Motor neuron (in vitro differentiated cells): ENCODE measurements around the gene PTPN14. TPM values are rescaled to one million over a fixed set of nuclear protein-coding genes. Genes with fewer than 3 reads are reported as not detected.
A peak's percentile ranks its signal among the peaks of the same experiment; 100 is the strongest.

Experiments used
- ATAC-seq, 8 experiments: fragments of 200-7000 bp; cut with Tn5 transposase; replicated peaks in 6 of 8; 2 replicates each; pipeline ENCODE4 v1.8.0; 2021; ENCODE audit warnings: mild to moderate bottlenecking in 8 of 8, moderate library complexity in 8 of 8
- H3K27ac ChIP-seq, 2 donors: fragments of 250-450 bp; sonication (Bioruptor Pico); 2 replicates each; pipeline ENCODE4 v1.9.0; 2021; ENCODE audit warnings: antibody characterized with exemption in 2 of 2, mild to moderate bottlenecking in 2 of 2, moderate library complexity in 1 of 2
- H3K4me1 ChIP-seq, 2 donors: fragments of 250-450 bp; sonication (Bioruptor Pico); replicated peaks in 1 of 2; 2 replicates each; pipeline ENCODE4 v1.6.1; 2021; ENCODE audit warnings: antibody characterized with exemption in 2 of 2, mild to moderate bottlenecking in 2 of 2, moderate library complexity in 1 of 2
- H3K4me3 ChIP-seq, 5 donors: fragments of 250-450 bp; sonication (Bioruptor Pico); 2 replicates each; pipeline ENCODE4 v1.9.0; 2021; ENCODE audit warnings: antibody characterized with exemption in 5 of 5, mild to moderate bottlenecking in 5 of 5, moderate library complexity in 4 of 5
- WGBS, 10 experiments: fragments of 450-650 bp; shearing (Covaris generic); methylation state at CpG; one replicate each; pipeline ENCODE4 v1.0.0; 2022; 5-methylcytosine and 5-hydroxymethylcytosine counted together
- in situ Hi-C, 9 experiments: fragments of 400-800 bp; cut with MboI; loops; one replicate each; pipeline ENCODE4 v1.15.0; 2021; ENCODE audit warnings: low sequenced_read_pairs in 9 of 9, low pct_unique_long_range_greater_than_20kb in 2 of 9; ENCODE audit not compliant: unreplicated experiment in 9 of 9
- total RNA-seq, 8 experiments: library from RNA; unstranded; fragments of 300-600 nt; gene quantifications; 2 replicates each; pipeline versions ENCODE4 v1.2.3 to v1.2.4, GENCODE V29; 2022

PTPN14 gene
- total RNA-seq, 8 experiments from 2014 or later = 1.4 to 43.4 (median 5.5) TPM

DNA sequence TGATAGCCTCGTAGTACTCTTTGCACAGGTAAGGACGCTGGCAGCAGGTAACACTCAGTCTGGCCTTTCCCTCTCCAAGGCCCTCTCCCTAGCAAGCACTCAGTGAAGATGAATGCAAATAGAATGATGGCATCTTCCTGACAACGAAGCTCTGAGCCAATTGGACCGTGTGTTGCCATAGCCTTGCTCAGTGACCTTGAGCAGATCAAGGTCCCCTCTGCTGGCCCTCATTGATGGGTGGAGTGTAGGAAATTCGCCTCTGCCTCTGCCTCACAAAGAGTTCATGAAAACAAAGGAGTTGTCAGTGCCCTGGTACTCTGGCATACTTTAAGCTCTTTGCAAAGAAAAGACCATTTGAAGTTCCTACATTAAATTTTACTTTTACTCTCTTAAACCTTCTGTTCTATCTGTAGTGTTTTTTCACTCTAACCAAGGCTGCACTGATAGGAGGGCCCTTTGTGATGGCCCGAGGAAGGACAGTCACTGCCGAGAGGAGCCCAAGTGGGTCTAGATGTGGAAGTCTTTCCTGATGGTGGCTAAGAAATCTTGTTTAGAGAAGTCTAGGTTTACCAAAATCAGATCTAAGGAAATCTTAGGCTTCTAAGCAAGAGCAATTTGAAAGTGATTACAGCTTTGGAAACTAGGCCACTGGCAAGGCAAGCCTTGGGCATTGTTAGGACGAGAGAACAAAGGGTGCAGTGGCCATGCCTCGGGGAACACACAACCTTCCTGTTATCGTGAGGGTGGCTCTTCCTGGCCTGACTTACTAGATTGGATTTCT lies 232.3 kb downstream of the PTPN14 start:
- Histone ChIP-seq H3K27ac (no peak overlapping the region), H3K4me1 (peaks cover 10 to 25% of the 10 kb centered on the region in 2 donors), H3K4me3 (no peak overlapping the region)
- peak in 4 of 8 experiments; percentile 28 to 94 (median 84) for ATAC-seq
- WGBS, 10 experiments = 20 to 100% (median 86%) methylated on average over 1 to 8 of the region's 10 CpGs; no CpG with 5 or more reads in 1 of the 10 experiments
- in situ Hi-C loops = loop anchor here in 1 of 9 experiments (10.0 kb wide), 1 partner anchor 54 kb away; no protein-coding TSS in a partner anchor

DNA sequence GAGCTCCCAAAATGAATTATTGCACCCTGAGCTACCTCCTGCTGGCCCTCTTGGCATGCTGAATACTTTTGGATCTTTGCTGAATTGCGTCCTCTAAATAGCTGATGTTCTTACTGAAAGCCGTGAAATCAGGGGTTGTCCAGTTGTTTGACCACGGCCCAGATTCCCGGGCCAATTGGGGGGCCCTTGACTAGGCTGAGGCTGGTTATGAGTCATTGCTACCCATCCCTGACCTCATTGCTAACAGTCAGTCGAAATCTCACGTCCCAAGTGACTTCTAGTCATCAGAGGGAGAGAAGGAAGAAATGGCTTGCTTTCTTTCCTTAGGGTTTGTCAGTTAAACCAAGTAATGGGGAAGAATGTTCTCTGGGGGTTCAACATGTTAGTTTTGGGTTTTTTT lies 233.0 kb downstream of the PTPN14 start:
- in situ Hi-C loops = loop anchor here in 1 of 9 experiments (10.0 kb wide), 1 partner anchor 54 kb away; no protein-coding TSS in a partner anchor
- peaks cover 12 to 29% of the 10 kb centered on the region in 2 donors for H3K4me1 ChIP-seq
- WGBS, 10 experiments = 27 to 80% (median 52%) methylated on average over 1 to 6 of the region's 6 CpGs; no CpG with 5 or more reads in 1 of the 10 experiments
- no peak overlapping the region for H3K27ac ChIP-seq
- H3K4me3 ChIP-seq = no peak overlapping the region
- ATAC-seq = peak in 2 of 8 experiments; percentile 49 to 53

DNA sequence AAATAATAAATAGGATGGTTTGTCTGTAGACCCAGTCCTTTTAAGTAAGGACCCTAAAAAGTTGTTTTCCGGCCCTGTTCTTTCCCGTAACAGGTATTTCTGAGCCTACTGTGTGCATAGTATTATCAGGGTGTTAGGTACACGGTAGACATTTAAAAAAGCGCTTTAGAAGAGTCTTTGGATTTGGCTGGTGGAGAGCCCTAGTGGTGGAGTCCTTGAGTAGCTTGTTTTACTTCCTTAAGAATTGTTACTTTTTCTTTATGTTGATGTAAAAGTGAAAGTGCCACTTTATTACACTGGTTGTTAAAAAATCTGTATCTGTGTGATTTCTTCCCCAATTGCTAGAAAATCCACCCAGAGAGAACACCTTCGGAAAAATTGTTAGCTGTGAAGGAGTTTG lies 233.7 kb downstream of the PTPN14 start:
- peaks cover 12 to 34% of the 10 kb centered on the region in 2 donors for H3K4me1 ChIP-seq
- no peak overlapping the region for H3K27ac ChIP-seq
- no peak overlapping the region for H3K4me3 ChIP-seq
- in situ Hi-C loops = loop anchor here in 1 of 9 experiments (10.0 kb wide), 1 partner anchor 53 kb away; no protein-coding TSS in a partner anchor
- WGBS, 10 experiments = 59 to 100% (median 82%) methylated on average over 1 to 5 of the region's 5 CpGs
- ATAC-seq = no peak

DNA sequence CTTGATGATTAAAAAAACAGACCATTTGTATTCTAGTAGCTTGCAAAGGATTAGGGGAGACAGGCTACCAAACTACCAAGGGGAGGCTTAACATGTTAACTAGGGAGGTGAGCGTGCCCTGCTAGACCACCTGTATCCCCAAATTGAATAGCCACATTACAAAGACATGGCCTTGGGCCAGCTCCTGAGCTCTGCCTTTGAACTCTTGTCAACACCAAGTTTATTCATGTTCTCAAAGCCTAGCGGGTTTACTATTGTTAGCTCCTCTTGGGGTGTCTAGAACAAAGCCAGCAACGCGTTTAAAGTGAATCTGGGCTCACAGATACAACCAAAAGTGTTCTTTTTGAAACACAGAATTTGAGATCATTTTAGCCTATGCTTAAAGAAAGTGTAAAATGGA lies 234.1 kb downstream of the PTPN14 start:
- H3K4me1 ChIP-seq = peaks cover 13 to 37% of the 10 kb centered on the region in 2 donors
- H3K27ac ChIP-seq = no peak overlapping the region
- ATAC-seq = no peak
- in situ Hi-C loops = loop anchor here in 1 of 9 experiments (10.0 kb wide), 1 partner anchor 52 kb away; no protein-coding TSS in a partner anchor
- no peak overlapping the region for H3K4me3 ChIP-seq
- WGBS, 10 experiments = 0 to 100% (median 37%) methylated on average over 1 to 4 of the region's 4 CpGs; no CpG with 5 or more reads in 2 of the 10 experiments

DNA sequence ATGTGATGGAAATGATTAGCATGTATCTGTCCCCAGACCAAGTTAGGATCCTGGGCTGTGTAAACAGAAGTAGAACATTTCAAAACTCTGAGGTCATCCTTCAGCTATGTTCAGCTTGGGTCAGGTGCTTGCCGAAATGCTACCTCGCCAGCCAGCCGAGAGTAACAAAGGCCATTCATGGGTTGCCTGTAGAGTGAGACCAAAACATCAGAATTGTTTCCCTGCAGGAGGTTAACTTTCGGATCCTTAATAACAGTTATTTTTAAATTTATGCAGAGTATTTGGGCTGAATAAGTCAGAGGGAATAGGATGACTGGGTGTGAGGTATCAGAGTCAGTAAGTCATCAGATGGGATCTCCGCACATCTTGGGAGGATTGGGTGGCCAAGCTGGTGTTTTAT lies 234.8 kb downstream of the PTPN14 start:
- peak in 2 of 8 experiments; percentile 85 to 94 for ATAC-seq
- Histone ChIP-seq H3K4me3 (no peak overlapping the region), H3K27ac (no peak overlapping the region), H3K4me1 (peaks cover 15 to 37% of the 10 kb centered on the region in 2 donors)
- WGBS, 10 experiments = 45 to 97% (median 77%) methylated on average over 3 to 5 of the region's 5 CpGs; no CpG with 5 or more reads in 2 of the 10 experiments
- in situ Hi-C loops = loop anchor here in 1 of 9 experiments (10.0 kb wide), 1 partner anchor 52 kb away; no protein-coding TSS in a partner anchor

DNA sequence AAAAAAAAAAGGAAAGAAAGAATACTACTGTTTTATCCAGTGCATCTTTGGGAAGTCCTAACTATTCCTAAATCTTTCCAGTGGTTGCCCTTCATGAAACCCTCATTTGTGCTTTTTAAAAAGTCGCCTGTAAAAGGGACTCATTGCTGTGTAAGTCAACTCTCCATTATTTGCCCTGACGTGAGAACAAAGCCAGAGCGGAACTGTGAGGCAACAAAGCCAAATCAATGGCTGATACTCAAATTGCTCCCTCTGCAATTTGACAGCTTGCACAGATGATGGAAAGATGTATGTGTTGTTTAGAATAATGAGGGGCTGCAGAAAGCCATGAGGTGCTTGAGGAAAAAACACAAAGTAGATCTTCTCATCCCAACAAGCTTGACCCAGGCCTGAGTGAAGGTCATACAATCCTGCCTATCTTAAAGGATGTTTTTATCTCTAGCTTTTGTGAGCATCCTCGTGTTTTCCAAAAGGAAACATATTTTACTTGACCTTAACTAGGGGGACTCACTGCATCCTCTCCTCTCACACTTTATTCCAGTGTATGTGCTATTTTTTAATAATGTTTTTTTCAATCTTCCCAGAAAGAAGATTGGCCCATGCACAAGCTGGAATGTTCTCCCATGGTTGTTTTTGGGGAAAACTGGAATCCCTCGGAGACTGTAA lies 237.1 kb downstream of the PTPN14 start:
- no peak for ATAC-seq
- H3K27ac ChIP-seq = no peak overlapping the region
- 18 to 94% (median 42%) methylated on average over 2 to 5 of the region's 5 CpGs; no CpG with 5 or more reads in 1 of the 10 experiments for WGBS, 10 experiments
- in situ Hi-C loops = loop anchor here in 1 of 9 experiments (10.0 kb wide), 1 partner anchor 50 kb away; no protein-coding TSS in a partner anchor
- no peak overlapping the region for H3K4me3 ChIP-seq
- H3K4me1 ChIP-seq = peaks cover 15 to 39% of the 10 kb centered on the region in 2 donors

DNA sequence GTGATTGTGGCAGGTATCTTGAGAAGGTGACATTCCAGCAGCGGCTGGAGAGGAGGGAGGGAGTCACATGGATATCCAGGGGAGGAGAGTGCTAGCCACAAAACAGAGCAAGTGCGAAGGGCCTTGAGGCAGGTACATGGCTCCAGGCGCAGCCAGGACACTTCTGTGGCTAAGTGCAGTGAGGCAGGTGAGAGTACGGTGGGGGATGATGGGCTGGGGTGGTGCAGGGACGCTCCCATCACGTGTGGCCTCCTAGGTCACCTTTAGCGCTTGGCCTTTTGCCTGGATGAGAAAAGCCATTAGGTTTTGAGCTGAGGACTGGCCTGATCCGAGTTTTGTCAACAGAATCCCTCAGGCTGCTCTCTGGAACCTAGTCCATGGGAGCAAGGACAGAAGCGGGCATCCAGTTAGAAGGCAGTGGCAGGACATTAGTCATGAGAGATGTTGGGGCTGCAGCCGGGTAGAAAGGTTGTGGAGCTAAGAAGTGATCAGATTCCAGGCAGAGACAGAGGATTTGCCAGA lies 238.8 kb downstream of the PTPN14 start:
- no peak overlapping the region for H3K4me3 ChIP-seq
- no peak for ATAC-seq
- H3K4me1 ChIP-seq = peaks cover 8 to 22% of the 10 kb centered on the region in 2 donors
- in situ Hi-C loops = loop anchor here in 1 of 9 experiments (10.0 kb wide), 1 partner anchor 48 kb away; no protein-coding TSS in a partner anchor
- WGBS, 10 experiments = 87 to 100% (median 94%) methylated on average over 3 to 10 of the region's 10 CpGs; no CpG with 5 or more reads in 3 of the 10 experiments
- H3K27ac ChIP-seq = no peak overlapping the region

DNA sequence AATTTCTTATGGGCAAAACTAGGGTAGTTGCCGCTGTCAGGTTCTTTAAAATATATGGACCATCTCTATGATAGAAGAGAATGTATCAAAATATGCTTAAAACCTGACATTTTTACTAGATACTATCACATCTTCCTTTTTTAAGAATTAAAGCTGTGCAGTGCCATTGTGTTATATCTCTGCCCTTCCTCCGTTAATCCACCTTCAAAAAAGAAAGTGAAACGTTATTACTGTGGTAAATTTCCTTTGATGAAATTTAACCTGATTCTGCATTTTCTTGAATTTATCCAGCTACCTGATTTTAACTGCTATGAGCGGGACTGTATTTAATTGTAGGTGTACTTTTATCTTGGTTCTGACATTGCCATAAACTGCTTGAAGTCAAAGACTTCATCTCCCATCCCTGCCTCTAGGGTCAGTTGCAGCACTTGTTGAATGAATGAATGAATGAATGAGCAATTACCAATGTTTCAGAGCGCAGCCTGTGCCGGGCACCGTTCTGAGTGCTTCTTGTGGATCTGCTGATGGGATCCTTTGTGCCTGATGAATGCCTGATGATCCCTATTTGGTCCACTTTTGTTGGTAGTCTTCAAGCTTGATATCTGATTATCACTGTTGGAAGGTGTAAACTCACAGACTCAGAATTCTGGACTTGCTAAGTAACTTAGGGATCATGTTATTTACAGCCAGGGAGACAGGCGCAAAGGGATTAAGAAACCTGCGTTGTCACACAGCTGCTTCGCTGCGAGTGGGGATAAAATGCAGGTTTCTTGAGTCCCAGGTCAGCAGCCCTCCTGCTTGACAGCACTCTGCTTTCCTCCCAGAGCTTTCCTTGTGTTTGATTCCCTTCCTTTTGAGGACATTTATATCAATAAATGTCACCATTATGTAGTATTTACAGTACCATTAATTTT lies 240.4 kb downstream of the PTPN14 start:
- 69 to 95% (median 83%) methylated on average over 3 to 11 of the region's 11 CpGs for WGBS, 10 experiments
- Histone ChIP-seq H3K27ac (no peak overlapping the region), H3K4me1 (peaks cover 11 to 22% of the 10 kb centered on the region in 2 donors), H3K4me3 (no peak overlapping the region)
- ATAC-seq = no peak
- in situ Hi-C loops = loop anchor here in 1 of 9 experiments (10.0 kb wide), 1 partner anchor 46 kb away; no protein-coding TSS in a partner anchor

DNA sequence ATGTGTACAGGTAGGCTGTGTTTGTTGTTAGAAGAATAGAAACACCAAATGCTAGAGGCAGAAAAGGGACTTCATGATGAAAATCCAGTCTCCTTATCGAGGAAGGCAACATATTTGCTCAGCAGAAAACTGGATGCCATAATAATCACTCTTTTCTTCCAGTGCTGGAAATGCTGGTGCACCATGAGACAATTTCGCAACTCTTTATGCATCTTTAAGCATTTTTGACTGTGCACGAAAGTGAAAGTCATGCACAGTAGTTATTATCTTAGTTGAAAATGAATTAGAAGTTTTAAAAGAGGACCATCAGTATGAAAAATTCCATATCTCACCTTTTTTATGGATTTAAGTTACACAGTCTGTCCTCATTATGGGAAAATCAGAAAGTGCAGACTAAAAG lies 241.4 kb downstream of the PTPN14 start:
- in situ Hi-C loops = loop anchor here in 1 of 9 experiments (10.0 kb wide), 1 partner anchor 45 kb away; no protein-coding TSS in a partner anchor
- peak in 3 of 8 experiments; percentile 25 to 55 (median 39) for ATAC-seq
- 13 to 100% (median 86%) methylated on average over 1 to 3 of the region's 3 CpGs; no CpG with 5 or more reads in 1 of the 10 experiments for WGBS, 10 experiments
- Histone ChIP-seq H3K4me3 (no peak overlapping the region), H3K27ac (no peak overlapping the region), H3K4me1 (peaks cover 12 to 26% of the 10 kb centered on the region in 2 donors)

DNA sequence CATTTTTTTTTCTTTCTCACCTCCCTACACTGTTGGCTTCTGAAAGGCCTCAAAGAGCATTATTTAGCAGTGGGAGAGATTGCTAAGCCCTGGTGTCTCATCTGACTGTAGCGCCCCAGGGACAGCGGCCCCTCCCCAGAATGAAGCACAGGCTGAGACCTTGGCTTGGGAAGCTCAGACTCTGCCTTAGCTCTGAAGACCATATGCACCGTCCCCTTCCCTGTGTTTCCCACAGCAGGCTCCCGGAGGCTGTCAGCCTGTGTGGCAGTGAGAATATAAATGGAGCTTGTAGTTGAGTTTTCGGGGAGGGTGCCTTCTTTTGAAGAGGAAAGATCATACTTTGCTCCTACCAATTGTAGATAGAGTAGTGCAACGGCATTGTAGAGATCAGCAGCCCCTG lies 245.1 kb downstream of the PTPN14 start:
- in situ Hi-C loops = no loop called here
- H3K4me3 ChIP-seq = no peak overlapping the region
- 34 to 100% (median 72%) methylated on average over 1 to 6 of the region's 6 CpGs; no CpG with 5 or more reads in 2 of the 10 experiments for WGBS, 10 experiments

DNA sequence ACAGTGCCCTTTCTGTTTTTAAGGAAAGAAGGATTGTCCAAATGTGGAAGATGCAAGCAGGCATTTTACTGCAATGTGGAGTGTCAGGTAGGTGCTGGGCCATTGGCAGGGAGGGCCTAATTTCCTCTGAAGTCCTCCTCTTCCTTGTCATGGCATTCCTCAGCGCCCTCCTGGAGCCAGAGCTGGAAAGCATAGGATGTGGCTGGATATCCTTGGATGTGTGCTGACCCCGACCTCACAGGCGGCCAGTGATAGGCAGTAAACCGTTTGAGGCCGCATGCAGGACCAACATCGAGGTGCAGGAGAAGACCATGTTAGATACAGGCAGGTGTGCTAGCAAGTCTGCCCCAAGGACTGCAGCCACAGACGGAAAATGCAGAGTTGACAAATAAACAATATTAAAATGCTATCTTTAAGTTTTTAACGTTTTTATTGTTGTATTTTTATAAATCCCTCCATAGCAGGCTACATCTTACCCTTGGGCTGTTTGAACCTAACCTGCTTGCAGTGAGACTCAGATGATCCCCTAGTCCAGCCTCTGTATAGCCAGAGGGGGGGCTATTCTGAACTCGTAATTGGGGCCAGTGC lies 246.1 kb downstream of the PTPN14 start:
- Histone ChIP-seq H3K4me3 (no peak overlapping the region), H3K4me1 (peaks cover 23 to 34% of the 10 kb centered on the region in 2 donors), H3K27ac (no peak overlapping the region)
- in situ Hi-C loops = no loop called here
- 40 to 94% (median 91%) methylated on average over 1 to 8 of the region's 9 CpGs for WGBS, 10 experiments
- no peak for ATAC-seq

More for the DNA sequence above, 245.1 kb downstream of the PTPN14 start:
- no peak overlapping the region for H3K27ac ChIP-seq
- peaks cover 17 to 32% of the 10 kb centered on the region in 2 donors for H3K4me1 ChIP-seq
- ATAC-seq = peak in 3 of 8 experiments; percentile 19 to 56 (median 51)
